K562 (cell line): ENCODE data around the gene MCM7. TPM values are rescaled to one million over a fixed set of nuclear protein-coding genes. Genes with fewer than 3 reads are reported as not detected.

Experiments used
- ATAC-seq: fragments of 200-7000 bp; cut with Tn5 transposase; 3 replicates; pipeline ENCODE4 v1.9.1; 2020; ENCODE audit warnings: moderate library complexity
- BruUV-seq: library from RNA; stranded (reverse); fragments of 400-500 nt; replicated peaks from 2 replicates; lab custom pipeline; 2021; lab: Mats Ljungman, UMichigan
- CTCF ChIA-PET: fragments of 300-600 bp; formaldehyde crosslinking; extraction: SDS; loops from one replicate; lab custom pipeline; 2021; ENCODE audit warnings: low intra/inter-chr PET ratio; lab: Yijun Ruan, JAX
- POLR2A ChIA-PET: fragments of 300-600, 350-650 bp; sonication (Branson Sonifier 250); formaldehyde crosslinking; extraction: SDS; loops from one replicate; lab custom pipeline; 2021; ENCODE audit warnings: antibody characterized with exemption, inconsistent platforms; lab: Yijun Ruan, JAX
- DNase-seq, 4 experiments: peaks; one replicate each; pipeline versions ENCODE4 v3.0.0 to v3.0.0-alpha.2; 2011 to 2018; ENCODE audit warnings: low spot score in 3 of 4, mixed read lengths in 3 of 4; ENCODE audit errors: extremely low read depth in 1 of 4
- FAIRE-seq: peaks from 2 replicates; lab custom pipeline; 2011; peaks lifted over from hg19 to GRCh38; lab: Jason Lieb, UNC
- H2AFZ ChIP-seq: 2 replicates; pipeline ENCODE4 v1.6.0; 2011; ENCODE audit warnings: low read depth, low read length, control low read depth, inconsistent platforms
- H3K27ac ChIP-seq: fragments of 200-600 bp; 3 replicates; pipeline ENCODE4 v1.8.0; 2011; ENCODE audit warnings: low read depth, mild to moderate bottlenecking, control low read depth, inconsistent platforms, low read length, moderate library complexity, mixed read lengths; ENCODE audit errors: extremely low read depth
- H3K27me3 ChIP-seq, 2 experiments: fragments of 300-600 bp in 1 of 2; 2 replicates in 1 of 2; 3 replicates in 1 of 2; pipeline versions ENCODE4 v1.6.0 to v1.8.0; 2011; ENCODE audit warnings: inconsistent platforms in 2 of 2, low read length in 2 of 2, mild to moderate bottlenecking in 1 of 2, mixed read lengths in 1 of 2, moderate library complexity in 1 of 2; ENCODE audit not compliant: control insufficient read depth in 2 of 2, insufficient read depth in 2 of 2
- H3K36me3 ChIP-seq: fragments of 300-600 bp; 3 replicates; pipeline ENCODE4 v1.8.0; 2011; ENCODE audit warnings: mild to moderate bottlenecking, low read length, inconsistent platforms; ENCODE audit not compliant: control insufficient read depth, insufficient read depth
- H3K4me1 ChIP-seq, 2 experiments: fragments of 200-600 bp in 1 of 2; replicated peaks in 1 of 2; 2 replicates in 1 of 2; 3 replicates in 1 of 2; pipeline versions ENCODE4 v1.5.1 to v1.8.0; 2011; ENCODE audit warnings: inconsistent platforms in 2 of 2, low read length in 2 of 2, mild to moderate bottlenecking in 1 of 2, mixed read lengths in 1 of 2, moderate library complexity in 1 of 2; ENCODE audit not compliant: control insufficient read depth in 2 of 2, insufficient read depth in 2 of 2
- H3K4me2 ChIP-seq: 2 replicates; pipeline ENCODE4 v1.6.1; 2011; ENCODE audit warnings: low read length, control low read depth, inconsistent platforms, mixed read lengths; ENCODE audit not compliant: insufficient read depth
- H3K4me3 ChIP-seq: fragments of 200-600 bp; sonication (generic), shearing (Covaris generic); 2 replicates; pipeline ENCODE4 v1.5.1; 2016; ENCODE audit warnings: control low read depth, inconsistent platforms
- H3K79me2 ChIP-seq: fragments of 200-600 bp; 3 replicates; pipeline ENCODE4 v1.8.0; 2011; ENCODE audit warnings: low read length, inconsistent platforms; ENCODE audit not compliant: control insufficient read depth, insufficient read depth
- H3K9ac ChIP-seq, 2 experiments: 2 replicates each; pipeline versions ENCODE4 v1.6.0 to v1.6.1; 2011; ENCODE audit warnings: low read depth in 2 of 2, low read length in 2 of 2, control low read depth in 1 of 2, inconsistent platforms in 1 of 2, mild to moderate bottlenecking in 1 of 2, mixed read lengths in 1 of 2; ENCODE audit not compliant: insufficient read depth in 1 of 2
- H3K9me1 ChIP-seq: one replicate; pipeline ENCODE4 v1.6.0; 2011; ENCODE audit warnings: inconsistent platforms, mild to moderate bottlenecking, low read length, moderate library complexity; ENCODE audit not compliant: control insufficient read depth, insufficient read depth
- H3K9me3 ChIP-seq: replicated peaks from 2 replicates; pipeline ENCODE4 v1.5.1; 2011; ENCODE audit warnings: low read depth, low read length, inconsistent platforms; ENCODE audit not compliant: control insufficient read depth, insufficient read depth
- H4K20me1 ChIP-seq: replicated peaks from 2 replicates; pipeline ENCODE4 v1.6.1; 2011; ENCODE audit warnings: low read length, inconsistent platforms, mixed read lengths; ENCODE audit not compliant: control insufficient read depth, insufficient read depth
- DNMT1 ChIP-seq: fragments of 450-650 bp; IDR thresholded peaks from 2 replicates; pipeline ENCODE4 v1.6.1; 2016; ENCODE audit warnings: antibody characterized with exemption, mild to moderate bottlenecking
- HMG20B ChIP-seq: fragments of 250-450 bp; sonication (Bioruptor Pico); IDR thresholded peaks from 2 replicates; pipeline ENCODE4 v1.5.0; 2021; ENCODE audit warnings: mild to moderate bottlenecking
- PBX2 ChIP-seq, 2 experiments: IDR thresholded peaks in 1 of 2; conservative IDR thresholded peaks in 1 of 2; 2 replicates each; pipeline ENCODE4 v1.6.1; 2016; ENCODE audit warnings: low read depth in 2 of 2, mild to moderate bottlenecking in 1 of 2, missing compliant biosample characterization in 1 of 2, missing genetic modification characterization in 1 of 2, moderate library complexity in 1 of 2
- POLR2AphosphoS2 ChIP-seq: IDR thresholded peaks from 2 replicates; pipeline ENCODE4 v1.6.1; 2012; ENCODE audit warnings: low read length, improper control_type of control experiment
- PREB ChIP-seq: sonication (generic); formaldehyde crosslinking; IDR thresholded peaks from 2 replicates; pipeline ENCODE4 v1.8.1; 2023; ENCODE audit warnings: mild to moderate bottlenecking, missing genetic modification reagents
- ZNF436 ChIP-seq: fragments of 250-450, 450-650 bp; sonication (Bioruptor Pico); formaldehyde crosslinking; IDR thresholded peaks from 2 replicates; pipeline ENCODE4 v1.7.0; 2020; ENCODE audit warnings: mild to moderate bottlenecking
- ZNF699 ChIP-seq: fragments of 250-450 bp; sonication (Bioruptor Pico); IDR thresholded peaks from 2 replicates; pipeline ENCODE4 v1.8.0; 2021; ENCODE audit warnings: mild to moderate bottlenecking, moderate library complexity; ENCODE audit not compliant: insufficient replicate concordance
- ZNF830 ChIP-seq: fragments of 250-450 bp; sonication (Bioruptor Pico); IDR thresholded peaks from 2 replicates; pipeline ENCODE4 v1.5.0; 2021; ENCODE audit warnings: mild to moderate bottlenecking
- WGBS: fragments of 100-300 bp; shearing (Covaris generic); methylation state at CpG from one replicate; pipeline ENCODE4 v1.1.6; 2016; ENCODE audit warnings: low coverage, mixed read lengths; ENCODE audit not compliant: insufficient coverage; ENCODE audit errors: missing lambda C conversion rate; 5-methylcytosine and 5-hydroxymethylcytosine counted together
- in situ Hi-C: fragments of 300-500 bp; cut with MboI; formaldehyde crosslinking; loops from 4 replicates; pipeline ENCODE4 v1.15.0; 2018; ENCODE audit warnings: inconsistent platforms, mixed read lengths
- intact Hi-C: fragments of 100-400 bp; cut with micrococcal nuclease; formaldehyde crosslinking; loops from 2 replicates; pipeline ENCODE4 v1.14.2; 2022
- polyA plus RNA-seq, 8 experiments: library from polyadenylated mRNA; depleted of rRNA in 4 of 8; stranded (reverse) in 5 of 8; unstranded in 3 of 8; fragments of >200 nt; fragmentation: Nextera tagmentation in 2 of 8; fragmentation: Illumina TruSeq in 1 of 8; extraction: Ambion mirVana in 2 of 8; extraction: Trizol in 1 of 8; gene quantifications; 2 replicates each; pipeline versions ENCODE4 v1.2.1 to v1.2.3, GENCODE V29; 2011 to 2014; ENCODE audit warnings: inconsistent platforms in 1 of 8, missing spikeins in 1 of 8
- total RNA-seq, 7 experiments: library from RNA; depleted of rRNA in 6 of 7; stranded (reverse); fragments of >200 nt in 6 of 7; fragmentation: Illumina TruSeq in 2 of 7; extraction: Trizol in 2 of 7; gene quantifications; 2 replicates each; pipeline versions ENCODE4 v1.2.1 to v1.2.3, GENCODE V29; 2011 to 2021; ENCODE audit warnings: low replicate concordance in 1 of 7

Gene MCM7
- total and polyA plus RNA-seq, 9 of the 15 experiments (the other 6 are each of a cell fraction or from before 2014, with no cell fraction given) = 329 to 856 (median 437) TPM

GRCh38 chr7:100128637-100128963, 27.4 kb upstream of the MCM7 start:
- Histone ChIP-seq H3K36me3 (no peaks in the 10 kb centered on the region), H3K4me1 (peaks cover 28 to 46% of the 10 kb centered on the region in 2 experiments), H3K9ac (no peak overlapping the region), H3K4me3 (no peak overlapping the region), H3K27me3 (no peaks in the 10 kb centered on the region; a peak in 1 of 5 replicates), H3K9me1 (no peaks in the 10 kb centered on the region), H3K9me3 (no peaks in the 10 kb centered on the region), H3K4me2 (no peak overlapping the region), H4K20me1 (no peaks in the 10 kb centered on the region), H3K79me2 (peaks cover 22% of the 10 kb centered on the region), H2AFZ (no peak overlapping the region), H3K27ac (no peak overlapping the region)
- ATAC-seq (no peak), DNase-seq (no peak), FAIRE-seq (no peak)
- no TSS peak for BruUV-seq
- in situ Hi-C loops = loop anchor here (5.0 kb wide), 2 partner anchors 136 to 211 kb away; partner anchors contain the start of gene TRIM4
- TF ChIP-seq POLR2AphosphoS2 (no peak), ZNF830 (no peak), PREB (CRISPR knock-in tag) (no peak), ZNF699 (CRISPR knock-in tag) (no peak), DNMT1 (no peak), PBX2 (CRISPR knock-in tag; IDR thresholded peaks at IDR 0.05; ENCODE audit: low read depth) (no peak), PBX2 (tag; conservative IDR thresholded peaks at IDR 0.05; ENCODE audit: low read depth) (no peak), HMG20B (CRISPR knock-in tag) (no peak), ZNF436 (CRISPR knock-in tag) (no peak)
- CTCF ChIA-PET = interaction anchor here (0.9 kb wide), 1 partner anchor 215 kb away, joined by 3 read pairs; no protein-coding TSS in a partner anchor
- WGBS = 38% methylated on average over 1 of the region's 1 CpG
- intact Hi-C loops = loop anchor here (5.0 kb wide), 2 partner anchors 81 to 151 kb away; partner anchors contain the start of genes AZGP1 and ZSCAN21
- POLR2A ChIA-PET = interaction anchor here (0.6 to 1.9 kb wide), 8 partner anchors 10 to 584 kb away, joined by 3 to 7 read pairs (median 3); partner anchors contain the start of gene LAMTOR4
